Right lobe of liver (tissue), 4 donors: ENCODE results near the gene ALDH2.

Experiments
- CTCF ChIP-seq, 4 donors: fragments of 200-600 bp in 3 of 4; fragments of 450-650 bp in 1 of 4; IDR thresholded peaks; one replicate each; pipeline versions ENCODE4 v1.5.1 to v1.8.0; 2016 to 2022; ENCODE audit warnings: antibody characterized with exemption in 4 of 4, mild to moderate bottlenecking in 2 of 4
- POLR2A ChIP-seq: fragments of 450-650 bp; IDR thresholded peaks from one replicate; pipeline ENCODE4 v1.6.1; 2017; ENCODE audit warnings: antibody characterized with exemption, mild to moderate bottlenecking
- donor health status: DM: no; HTN: no; CAD: no.
- donor health status: DM: no; HTN: no; CAD: no.
- donor health status: DM: no; HTN: yes; CAD: no.

- TF ChIP-seq CTCF (IDR thresholded peaks at IDR 0.05) (no peak), POLR2A (no peak)
Observed at GRCh38 chr12:111732786-111733185, 33.9 kb upstream of the ALDH2 start.
